Large intestine (tissue), 3 donors: ENCODE data around the gene OR1N1. TPM values are rescaled to one million over a fixed set of nuclear protein-coding genes. Genes with fewer than 3 reads are reported as not detected.

Source experiments
- DNase-seq, 2 donors: peaks; one replicate each; pipeline versions ENCODE4 v3.0.0 to v3.0.0-alpha.2; 2013
- H3K27ac ChIP-seq: one replicate; pipeline ENCODE4 v1.5.1; 2013; ENCODE audit warnings: low read length
- H3K27me3 ChIP-seq: 2 replicates; pipeline ENCODE4 v1.6.1; 2013; ENCODE audit warnings: low read length; ENCODE audit not compliant: control insufficient read depth, insufficient read depth
- H3K36me3 ChIP-seq: 2 replicates; pipeline ENCODE4 v1.6.1; 2013; ENCODE audit warnings: low read length; ENCODE audit not compliant: control insufficient read depth, insufficient read depth
- H3K4me1 ChIP-seq: one replicate; pipeline ENCODE4 v1.6.1; 2013; ENCODE audit warnings: low read length; ENCODE audit not compliant: control insufficient read depth, insufficient read depth
- H3K4me3 ChIP-seq: one replicate; pipeline ENCODE4 v1.5.1; 2013; ENCODE audit warnings: low read length
- H3K9me3 ChIP-seq: one replicate; pipeline ENCODE4 v1.6.1; 2013; ENCODE audit warnings: mild to moderate bottlenecking, low read depth, low read length, moderate library complexity; ENCODE audit not compliant: control insufficient read depth
- WGBS: methylation state at CpG from one replicate; pipeline ENCODE4 v1.1.5; 2013; ENCODE audit warnings: low lambda C conversion rate; ENCODE audit not compliant: insufficient coverage; 5-methylcytosine and 5-hydroxymethylcytosine counted together
- polyA plus RNA-seq: library from polyadenylated mRNA; unstranded; fragments of 120-200 nt; gene quantifications from one replicate; pipeline ENCODE4 v1.2.1, GENCODE V29; 2013

The OR1N1 gene
- polyA plus RNA-seq, 1 donor = not detected

GRCh38 chr9:122477346-122477745 is 49.7 kb downstream of the OR1N1 start:
- no peak overlapping the region for H3K27ac ChIP-seq
- H3K4me3 ChIP-seq = no peak overlapping the region
- 100% methylated on average over 1 of the region's 3 CpGs for WGBS
- DNase-seq = no peak
- H3K36me3 ChIP-seq = no peaks in the 10 kb centered on the region
- H3K9me3 ChIP-seq = no peaks in the 10 kb centered on the region
- H3K4me1 ChIP-seq = no peaks in the 10 kb centered on the region
- peaks cover 3% of the 10 kb centered on the region for H3K27me3 ChIP-seq

Other genes with a start within 250 kb of the OR1N1 start
- 9.2 TPM for gene PTGS1, start 156.3 kb downstream of the OR1N1 start, polyA plus RNA-seq
- gene OR1J1, start 49.4 kb downstream of the OR1N1 start, polyA plus RNA-seq = not detected
- gene OR1J2, start 16.5 kb downstream of the OR1N1 start, polyA plus RNA-seq = not detected
- not detected for gene OR1J4, start 8.2 kb downstream of the OR1N1 start, polyA plus RNA-seq
- gene OR1N2, start 25.8 kb upstream of the OR1N1 start, polyA plus RNA-seq = not detected
- 0.13 TPM for gene OR1L8, start 56.1 kb upstream of the OR1N1 start, polyA plus RNA-seq
- not detected for gene OR1Q1, start 87.4 kb upstream of the OR1N1 start, polyA plus RNA-seq
- gene OR1B1, start 130.3 kb upstream of the OR1N1 start, polyA plus RNA-seq = not detected
- gene OR1L1, start 134.4 kb upstream of the OR1N1 start, polyA plus RNA-seq = not detected
- gene OR1L3, start 147.8 kb upstream of the OR1N1 start, polyA plus RNA-seq = not detected
- not detected for gene OR1L4, start 196.7 kb upstream of the OR1N1 start, polyA plus RNA-seq
- gene OR1L6, start 215.0 kb upstream of the OR1N1 start, polyA plus RNA-seq = not detected